ENCODE data around the gene EFNB2. TPM values are rescaled to one million over a fixed set of nuclear protein-coding genes. Genes with fewer than 3 reads are reported as not detected.
A peak's percentile ranks its signal among the peaks of the same experiment; 100 is the strongest.

EFNB2 gene
- total RNA-seq, 1 donor from 2014 or later: 79.4 TPM

DNA sequence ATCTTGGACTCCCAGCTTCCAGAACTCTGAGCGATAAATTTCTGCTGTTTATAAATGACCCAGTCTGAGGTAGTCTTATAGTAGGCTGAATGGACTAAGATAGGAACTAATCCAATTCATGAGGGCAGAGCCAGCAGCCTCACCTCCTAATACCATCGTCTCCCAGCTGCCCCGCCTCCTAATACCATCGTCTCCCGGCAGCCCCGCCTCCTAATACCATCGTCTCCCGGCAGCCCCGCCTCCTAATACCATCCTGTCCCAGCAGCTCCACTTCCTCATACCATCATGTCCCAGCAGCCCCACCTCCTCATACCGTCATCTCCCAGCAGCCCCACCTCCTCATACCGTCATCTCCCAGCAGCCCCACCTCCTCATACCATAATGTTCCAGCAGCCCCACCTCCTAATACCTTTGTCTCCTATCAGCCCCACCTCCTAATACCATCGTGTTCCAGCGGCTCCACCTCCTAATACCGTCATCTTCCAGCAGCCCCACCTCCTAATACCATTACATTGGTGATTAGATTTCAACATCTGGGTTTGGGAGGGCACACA is 34.9 kb upstream of the EFNB2 start:
- peaks cover 8% of the 10 kb centered on the region for H3K9me3 Mint-ChIP-seq
- H3K27ac Mint-ChIP-seq (ENCODE audit: unreplicated experiment): no peak overlapping the region
- peaks cover 5% of the 10 kb centered on the region for H3K36me3 Mint-ChIP-seq (ENCODE audit: low read depth)
- H3K4me3 Mint-ChIP-seq: peak overlapping the region; percentile 82
- H3K4me1 Mint-ChIP-seq: peaks cover 33% of the 10 kb centered on the region
- no peaks in the 10 kb centered on the region for H3K27me3 Mint-ChIP-seq (ENCODE audit: low read depth)
- no peak for TF ChIP-seq CTCF (conservative IDR thresholded peaks at IDR 0.05)
- peak; percentile 28 for DNase-seq (ENCODE audit: low read depth, low spot score)

DNA sequence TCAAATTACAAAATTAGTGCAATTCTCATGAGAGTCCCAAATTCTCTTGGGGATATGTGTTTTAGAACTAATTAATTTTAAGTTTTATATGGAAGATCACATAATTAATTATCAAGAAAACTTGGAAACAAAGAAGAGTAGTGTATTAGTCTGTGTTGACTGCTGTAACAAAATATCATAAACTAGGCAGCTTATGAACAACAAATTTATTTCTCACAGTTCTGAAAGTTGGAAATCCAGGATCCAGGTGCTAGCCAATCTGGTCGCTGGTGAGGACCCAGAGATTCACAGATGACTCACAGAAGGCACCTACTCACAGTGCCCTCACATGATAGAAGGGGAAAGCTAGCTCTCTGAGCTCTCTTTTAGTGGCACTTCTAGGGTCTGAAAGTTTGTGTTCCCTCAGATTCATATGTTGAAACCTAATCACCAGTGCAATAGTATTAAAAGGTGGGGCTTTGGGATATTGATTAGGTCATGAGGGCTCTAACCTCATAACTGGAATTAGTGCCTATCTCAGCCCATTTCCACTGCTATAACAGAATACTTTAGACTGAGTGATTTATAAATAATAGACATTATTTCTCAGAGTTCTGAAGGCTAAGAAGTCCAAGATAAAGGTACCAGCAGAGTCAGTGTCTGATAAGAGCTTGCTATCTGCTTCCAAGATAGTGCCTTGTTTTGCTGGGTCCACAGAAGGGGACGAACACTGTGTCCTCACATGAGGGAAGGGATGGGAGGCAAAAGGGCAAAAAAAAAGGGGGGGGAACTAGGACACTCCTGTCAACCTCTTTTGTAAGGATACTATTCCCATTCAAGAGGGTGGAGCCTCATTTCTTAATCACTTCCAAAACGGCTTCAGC is 34.0 kb upstream of the EFNB2 start:
- H3K4me3 Mint-ChIP-seq: peak overlapping the region; percentile 49
- H3K9me3 Mint-ChIP-seq: peaks cover 5% of the 10 kb centered on the region
- peaks cover 5% of the 10 kb centered on the region for H3K36me3 Mint-ChIP-seq (ENCODE audit: low read depth)
- peak overlapping the region; percentile 53 for H3K27ac Mint-ChIP-seq (ENCODE audit: unreplicated experiment)
- H3K4me1 Mint-ChIP-seq: peaks cover 42% of the 10 kb centered on the region
- H3K27me3 Mint-ChIP-seq (ENCODE audit: low read depth): no peaks in the 10 kb centered on the region
- DNase-seq (ENCODE audit: low read depth, low spot score): no peak
- no peak for TF ChIP-seq CTCF (conservative IDR thresholded peaks at IDR 0.05)

GRCh38 chr13:106568299-106569003 is 33.0 kb upstream of the EFNB2 start:
- Mint-ChIP-seq H3K27ac (ENCODE audit: unreplicated experiment) (peak overlapping the region; percentile 70), H3K4me3 (peak overlapping the region; percentile 98), H3K4me1 (peaks cover 52% of the 10 kb centered on the region), H3K27me3 (ENCODE audit: low read depth) (no peaks in the 10 kb centered on the region), H3K36me3 (ENCODE audit: low read depth) (no peaks in the 10 kb centered on the region), H3K9me3 (peaks cover 5% of the 10 kb centered on the region)
- no peak for DNase-seq (ENCODE audit: low read depth, low spot score)
- TF ChIP-seq CTCF (conservative IDR thresholded peaks at IDR 0.05): no peak

- Mint-ChIP-seq H3K4me1 (peaks cover 56% of the 10 kb centered on the region), H3K4me3 (peak within 1 kb of the TSS; percentile 98), H3K27ac (ENCODE audit: unreplicated experiment) (peak within 1 kb of the TSS; percentile 97), H3K9me3 (peaks cover 5% of the 10 kb centered on the region), H3K27me3 (ENCODE audit: low read depth) (no peaks in the 10 kb centered on the region), H3K36me3 (ENCODE audit: low read depth) (peaks cover 3% of the 10 kb centered on the region)
- peak; percentile 97 for DNase-seq (ENCODE audit: low read depth, low spot score)
- TF ChIP-seq CTCF (conservative IDR thresholded peaks at IDR 0.05): no peak
These were observed 32.2 kb upstream of the EFNB2 start, which contains the start of gene ARGLU1 for GRCh38 chr13:106567474-106568298. ARGLU1 (minus strand) TSS chr13:106568137; CDS start chr13:106567919, 218 bp downstream.
